Measurements from ENCODE around the gene SELENOI.

- TF ChIP-seq, protein P1, sequence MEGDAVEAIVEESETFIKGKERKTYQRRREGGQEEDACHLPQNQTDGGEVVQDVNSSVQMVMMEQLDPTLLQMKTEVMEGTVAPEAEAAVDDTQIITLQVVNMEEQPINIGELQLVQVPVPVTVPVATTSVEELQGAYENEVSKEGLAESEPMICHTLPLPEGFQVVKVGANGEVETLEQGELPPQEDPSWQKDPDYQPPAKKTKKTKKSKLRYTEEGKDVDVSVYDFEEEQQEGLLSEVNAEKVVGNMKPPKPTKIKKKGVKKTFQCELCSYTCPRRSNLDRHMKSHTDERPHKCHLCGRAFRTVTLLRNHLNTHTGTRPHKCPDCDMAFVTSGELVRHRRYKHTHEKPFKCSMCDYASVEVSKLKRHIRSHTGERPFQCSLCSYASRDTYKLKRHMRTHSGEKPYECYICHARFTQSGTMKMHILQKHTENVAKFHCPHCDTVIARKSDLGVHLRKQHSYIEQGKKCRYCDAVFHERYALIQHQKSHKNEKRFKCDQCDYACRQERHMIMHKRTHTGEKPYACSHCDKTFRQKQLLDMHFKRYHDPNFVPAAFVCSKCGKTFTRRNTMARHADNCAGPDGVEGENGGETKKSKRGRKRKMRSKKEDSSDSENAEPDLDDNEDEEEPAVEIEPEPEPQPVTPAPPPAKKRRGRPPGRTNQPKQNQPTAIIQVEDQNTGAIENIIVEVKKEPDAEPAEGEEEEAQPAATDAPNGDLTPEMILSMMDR (IDR thresholded peaks at IDR 0.05 in 2 of 3, conservative IDR thresholded peaks at IDR 0.05 in 1 of 3; ENCODE audit: borderline replicate concordance in 1 of 3, insufficient read depth in 1 of 3, low read depth in 2 of 3, low read length in 2 of 3): no peak
- no peak for TF ChIP-seq EZH2phosphoT487 (IDR thresholded peaks at IDR 0.05; ENCODE audit: borderline replicate concordance)
- peak; percentile 85 for TF ChIP-seq POLR2A (IDR thresholded peaks at IDR 0.05; ENCODE audit: borderline replicate concordance, extremely low read depth, insufficient read depth, insufficient read length)
- no peak for TF ChIP-seq ZBTB33 (IDR thresholded peaks at IDR 0.05; ENCODE audit: extremely low read depth, insufficient replicate concordance, low read length)
- no peak; the same call in 1 of the 2 replicates for TF ChIP-seq EGR1 (IDR thresholded peaks at IDR 0.05; ENCODE audit: low read depth)
- peak; percentile 81 for TF ChIP-seq SIN3A (IDR thresholded peaks at IDR 0.05; ENCODE audit: low read depth)
- peak; percentile 68 for TF ChIP-seq YY1 (IDR thresholded peaks at IDR 0.05; ENCODE audit: extremely low read depth, insufficient replicate concordance, low read depth, low read length)
- TF ChIP-seq FOSL1 (IDR thresholded peaks at IDR 0.05; ENCODE audit: low read depth): no peak
- TF ChIP-seq, protein P2, sequence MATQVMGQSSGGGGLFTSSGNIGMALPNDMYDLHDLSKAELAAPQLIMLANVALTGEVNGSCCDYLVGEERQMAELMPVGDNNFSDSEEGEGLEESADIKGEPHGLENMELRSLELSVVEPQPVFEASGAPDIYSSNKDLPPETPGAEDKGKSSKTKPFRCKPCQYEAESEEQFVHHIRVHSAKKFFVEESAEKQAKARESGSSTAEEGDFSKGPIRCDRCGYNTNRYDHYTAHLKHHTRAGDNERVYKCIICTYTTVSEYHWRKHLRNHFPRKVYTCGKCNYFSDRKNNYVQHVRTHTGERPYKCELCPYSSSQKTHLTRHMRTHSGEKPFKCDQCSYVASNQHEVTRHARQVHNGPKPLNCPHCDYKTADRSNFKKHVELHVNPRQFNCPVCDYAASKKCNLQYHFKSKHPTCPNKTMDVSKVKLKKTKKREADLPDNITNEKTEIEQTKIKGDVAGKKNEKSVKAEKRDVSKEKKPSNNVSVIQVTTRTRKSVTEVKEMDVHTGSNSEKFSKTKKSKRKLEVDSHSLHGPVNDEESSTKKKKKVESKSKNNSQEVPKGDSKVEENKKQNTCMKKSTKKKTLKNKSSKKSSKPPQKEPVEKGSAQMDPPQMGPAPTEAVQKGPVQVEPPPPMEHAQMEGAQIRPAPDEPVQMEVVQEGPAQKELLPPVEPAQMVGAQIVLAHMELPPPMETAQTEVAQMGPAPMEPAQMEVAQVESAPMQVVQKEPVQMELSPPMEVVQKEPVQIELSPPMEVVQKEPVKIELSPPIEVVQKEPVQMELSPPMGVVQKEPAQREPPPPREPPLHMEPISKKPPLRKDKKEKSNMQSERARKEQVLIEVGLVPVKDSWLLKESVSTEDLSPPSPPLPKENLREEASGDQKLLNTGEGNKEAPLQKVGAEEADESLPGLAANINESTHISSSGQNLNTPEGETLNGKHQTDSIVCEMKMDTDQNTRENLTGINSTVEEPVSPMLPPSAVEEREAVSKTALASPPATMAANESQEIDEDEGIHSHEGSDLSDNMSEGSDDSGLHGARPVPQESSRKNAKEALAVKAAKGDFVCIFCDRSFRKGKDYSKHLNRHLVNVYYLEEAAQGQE (IDR thresholded peaks at IDR 0.05; ENCODE audit: low read depth): no peak
Observed at GRCh38 chr2:26345545-26346453, at the start of gene SELENOI.

All from HCT116 (cell line).